HepG2 (cell line): ENCODE data around the gene TRPM5. TPM values are rescaled to one million over a fixed set of nuclear protein-coding genes. Genes with fewer than 3 reads are reported as not detected.

Source experiments
- ATAC-seq: fragments of 200-7000 bp; cut with Tn5 transposase; 3 replicates; pipeline ENCODE4 v1.9.1; 2020; ENCODE audit warnings: mild to moderate bottlenecking, moderate library complexity
- BruUV-seq: library from RNA; stranded (reverse); fragments of 400-500 nt; replicated peaks from 2 replicates; lab custom pipeline; 2021; lab: Mats Ljungman, UMichigan
- CTCF ChIA-PET: fragments of 300-600 bp; formaldehyde crosslinking; extraction: SDS; loops from one replicate; lab custom pipeline; 2021; ENCODE audit warnings: low total read pairs, inconsistent platforms, low intra/inter-chr PET ratio; lab: Yijun Ruan, JAX
- POLR2A ChIA-PET: fragments of 350-600 bp; sonication (Branson Sonifier 250); formaldehyde crosslinking; loops from one replicate; lab custom pipeline; 2020; ENCODE audit warnings: antibody characterized with exemption, inconsistent platforms; lab: Yijun Ruan, JAX
- DNase-seq: peaks from one replicate; pipeline ENCODE4 v3.0.0-alpha.2; 2015; ENCODE audit warnings: low spot score
- FAIRE-seq: peaks from 3 replicates; lab custom pipeline; 2011; peaks lifted over from hg19 to GRCh38; lab: Jason Lieb, UNC
- H2AFZ ChIP-seq: one replicate; pipeline ENCODE4 v1.6.1; 2011; ENCODE audit warnings: low read length, inconsistent platforms
- H3K27ac ChIP-seq: fragments of 300-600 bp; 3 replicates; pipeline ENCODE4 v1.8.0; 2011; ENCODE audit warnings: mixed run types, mild to moderate bottlenecking, mixed read lengths, low read length, inconsistent platforms; ENCODE audit not compliant: insufficient read depth; ENCODE audit errors: extremely low read length
- H3K27me3 ChIP-seq, 2 experiments: fragments of 200-600 bp in 1 of 2; 2 replicates in 1 of 2; 3 replicates in 1 of 2; pipeline versions ENCODE4 v1.6.0 to v1.8.0; 2011; ENCODE audit warnings: low read length in 2 of 2, mild to moderate bottlenecking in 2 of 2, moderate library complexity in 2 of 2, inconsistent platforms in 1 of 2; ENCODE audit not compliant: insufficient read depth in 2 of 2, control insufficient read depth in 1 of 2
- H3K36me3 ChIP-seq, 2 experiments: fragments of 200-600 bp in 1 of 2; replicated peaks in 1 of 2; 2 replicates in 1 of 2; 3 replicates in 1 of 2; pipeline versions ENCODE4 v1.5.1 to v1.8.0; 2011; ENCODE audit warnings: low read length in 2 of 2, inconsistent platforms in 1 of 2; ENCODE audit not compliant: insufficient read depth in 2 of 2, control insufficient read depth in 1 of 2
- H3K4me1 ChIP-seq: 2 replicates; pipeline ENCODE4 v1.5.1; 2012; ENCODE audit warnings: low read length, inconsistent platforms; ENCODE audit not compliant: insufficient read depth
- H3K4me2 ChIP-seq: 2 replicates; pipeline ENCODE4 v1.6.0; 2011; ENCODE audit warnings: low read depth, low read length, inconsistent platforms
- H3K4me3 ChIP-seq, 3 experiments: fragments of 200-600 bp in 1 of 3; sonication (generic), shearing (Covaris generic) in 1 of 3; replicated peaks in 1 of 3; 2 replicates each; pipeline ENCODE4 v1.5.1; 2011 to 2016; ENCODE audit warnings: low read length in 3 of 3, inconsistent platforms in 2 of 3, low read depth in 2 of 3, mild to moderate bottlenecking in 2 of 3, control low read depth in 1 of 3, mixed read lengths in 1 of 3; ENCODE audit not compliant: insufficient read depth in 1 of 3
- H3K79me2 ChIP-seq: one replicate; pipeline ENCODE4 v1.6.1; 2011; ENCODE audit warnings: low read length, inconsistent platforms; ENCODE audit not compliant: insufficient read depth
- H3K9ac ChIP-seq: 2 replicates; pipeline ENCODE4 v1.6.0; 2011; ENCODE audit warnings: mild to moderate bottlenecking, low read depth, low read length, inconsistent platforms; ENCODE audit not compliant: insufficient read depth
- H3K9me3 ChIP-seq: 2 replicates; pipeline ENCODE4 v1.5.1; 2012; ENCODE audit warnings: mild to moderate bottlenecking, low read length
- H4K20me1 ChIP-seq: 2 replicates; pipeline ENCODE4 v1.6.0; 2011; ENCODE audit warnings: inconsistent platforms, mild to moderate bottlenecking, low read length, moderate library complexity; ENCODE audit not compliant: insufficient read depth
- AKAP8 ChIP-seq: sonication (generic); formaldehyde crosslinking; IDR thresholded peaks from 2 replicates; pipeline ENCODE4 v1.5.1; 2020; ENCODE audit warnings: mild to moderate bottlenecking, missing genetic modification reagents
- HMG20B ChIP-seq: conservative IDR thresholded peaks from 2 replicates; pipeline ENCODE4 v1.6.1; 2016; ENCODE audit warnings: missing genetic modification reagents, missing compliant biosample characterization
- PATZ1 ChIP-seq: sonication (generic); formaldehyde crosslinking; IDR thresholded peaks from 2 replicates; pipeline ENCODE4 v1.4.0; 2020; ENCODE audit warnings: missing genetic modification reagents
- RAD21 ChIP-seq: fragments of 450-650 bp; formaldehyde crosslinking; IDR thresholded peaks from 2 replicates; pipeline ENCODE4 v1.5.0; 2020; ENCODE audit warnings: mild to moderate bottlenecking
- ZBTB43 ChIP-seq: sonication (generic); formaldehyde crosslinking; conservative IDR thresholded peaks from 2 replicates; pipeline ENCODE4 v1.4.0; 2020; ENCODE audit warnings: missing genetic modification reagents
- ZNF20 ChIP-seq: sonication (generic); formaldehyde crosslinking; IDR thresholded peaks from 2 replicates; pipeline ENCODE4 v1.4.0; 2020; ENCODE audit warnings: mild to moderate bottlenecking, moderate library complexity, missing genetic modification reagents
- ZNF232 ChIP-seq: sonication (generic); formaldehyde crosslinking; IDR thresholded peaks from 2 replicates; pipeline ENCODE4 v1.4.0; 2020; ENCODE audit warnings: missing genetic modification reagents, borderline replicate concordance
- ZNF367 ChIP-seq: sonication (generic); formaldehyde crosslinking; IDR thresholded peaks from 2 replicates; pipeline ENCODE4 v1.4.0; 2020; ENCODE audit warnings: missing genetic modification reagents, borderline replicate concordance
- ZNF451 ChIP-seq: sonication (generic); formaldehyde crosslinking; IDR thresholded peaks from 2 replicates; pipeline ENCODE4 v1.5.0; 2020; ENCODE audit warnings: mild to moderate bottlenecking, missing genetic modification reagents
- ZNF724P ChIP-seq: sonication (generic); formaldehyde crosslinking; IDR thresholded peaks from 2 replicates; pipeline ENCODE4 v1.8.0; 2022; ENCODE audit warnings: missing genetic modification reagents, borderline replicate concordance
- ZSCAN30 ChIP-seq: sonication (generic); formaldehyde crosslinking; IDR thresholded peaks from 2 replicates; pipeline ENCODE4 v1.5.0; 2020; ENCODE audit warnings: mild to moderate bottlenecking, missing genetic modification reagents
- WGBS: methylation state at CpG from one replicate; pipeline ENCODE4 v1.1.6; 2017; ENCODE audit warnings: low lambda C conversion rate; 5-methylcytosine and 5-hydroxymethylcytosine counted together
- in situ Hi-C: cut with HindIII; loops from 2 replicates; pipeline ENCODE4 v1.10.0; 2017; ENCODE audit warnings: low pct_unique_long_range_greater_than_20kb; ENCODE audit not compliant: extremely low pct_ligation_motif_present
- intact Hi-C: fragments of 100-400 bp; cut with micrococcal nuclease; formaldehyde crosslinking; loops from one replicate; pipeline ENCODE4 v1.10.0; 2022; ENCODE audit not compliant: unreplicated experiment
- polyA plus RNA-seq, 8 experiments: library from polyadenylated mRNA; depleted of rRNA in 3 of 8; stranded (reverse) in 7 of 8; unstranded in 1 of 8; fragments of >200 nt; fragmentation: Illumina TruSeq in 4 of 8; extraction: Trizol in 4 of 8; gene quantifications; 2 replicates each; pipeline versions ENCODE4 v1.2.1 to v1.2.3, GENCODE V29; 2011 to 2016; ENCODE audit warnings: low read depth in 4 of 8, missing spikeins in 1 of 8, mixed read lengths in 1 of 8; ENCODE audit not compliant: insufficient read depth in 1 of 8
- total RNA-seq, 5 experiments: library from RNA; depleted of rRNA; stranded (reverse); fragments of >200 nt; fragmentation: Illumina TruSeq; extraction: Trizol; gene quantifications; 2 replicates each; pipeline ENCODE4 v1.2.3, GENCODE V29; 2016; ENCODE audit warnings: low read depth in 1 of 5

Gene TRPM5
- total and polyA plus RNA-seq, 2 of the 13 experiments (the other 11 are each of a cell fraction or from before 2014, with no cell fraction given), result 0.12 TPM; not detected in 1

- CTCF ChIA-PET, result no interaction called here
- H3K36me3 ChIP-seq, result no peaks in the 10 kb centered on the region
- no peak for DNase-seq
Measured at GRCh38 chr11:2439820-2440219, 4.5 kb downstream of the TRPM5 start.

GRCh38 chr11:2437516-2437915 lies 6.8 kb downstream of the TRPM5 start:
- H3K79me2 ChIP-seq, result no peaks in the 10 kb centered on the region
- H3K27ac ChIP-seq, result no peak overlapping the region
- H3K9me3 ChIP-seq, result no peaks in the 10 kb centered on the region
- in situ Hi-C loops (no loop called here), intact Hi-C loops (no loop called here)
- FAIRE-seq, result no peak
- H2AFZ ChIP-seq, result no peak overlapping the region
- no peak overlapping the region for H3K4me3 ChIP-seq
- DNase-seq, result no peak
- peaks cover 10 to 59% of the 10 kb centered on the region in 2 experiments; a peak in 4 of 5 replicates for H3K27me3 ChIP-seq
- no peaks in the 10 kb centered on the region for H3K4me1 ChIP-seq
- 43% methylated on average over 2 of the region's 4 CpGs for WGBS
- no peak for ATAC-seq
- H3K4me2 ChIP-seq, result no peak overlapping the region
- H3K36me3 ChIP-seq, result no peaks in the 10 kb centered on the region
- ChIA-PET POLR2A (no interaction called here), CTCF (no interaction called here)
- H4K20me1 ChIP-seq, result no peaks in the 10 kb centered on the region; the same call in 1 of the 2 replicates
- BruUV-seq, result no TSS peak
- H3K9ac ChIP-seq, result no peak overlapping the region
- no peak for TF ChIP-seq ZNF451
- TF ChIP-seq ZNF232 (CRISPR knock-in tag), result no peak
- no peak for TF ChIP-seq HMG20B (CRISPR knock-in tag)
- TF ChIP-seq ZBTB43 (CRISPR knock-in tag), result no peak
- TF ChIP-seq ZNF724P (CRISPR knock-in tag), result no peak
- no peak for TF ChIP-seq AKAP8 (CRISPR knock-in tag)
- no peak for TF ChIP-seq ZNF20 (CRISPR knock-in tag)
- TF ChIP-seq ZNF367 (CRISPR knock-in tag), result no peak
- TF ChIP-seq ZSCAN30, result no peak
- no peak for TF ChIP-seq RAD21 (CRISPR knock-in tag)

More at GRCh38 chr11:2439820-2440219, 4.5 kb downstream of the TRPM5 start:
- POLR2A ChIA-PET, result no interaction called here
- no peaks in the 10 kb centered on the region; the same call in 1 of the 2 replicates for H4K20me1 ChIP-seq
- FAIRE-seq (no peak), ATAC-seq (no peak)
- WGBS, result 7% methylated on average over 3 of the region's 3 CpGs
- intact Hi-C loops, result no loop called here
- H3K4me2 ChIP-seq, result no peak overlapping the region
- H3K27ac ChIP-seq, result no peak overlapping the region
- no peak overlapping the region for H3K9ac ChIP-seq
- TF ChIP-seq PATZ1 (CRISPR knock-in tag), result no peak
- no peaks in the 10 kb centered on the region for H3K79me2 ChIP-seq
- H3K4me1 ChIP-seq, result no peaks in the 10 kb centered on the region
- in situ Hi-C loops, result no loop called here
- peaks cover 4 to 53% of the 10 kb centered on the region in 2 experiments; a peak in 4 of 5 replicates for H3K27me3 ChIP-seq
- no peak overlapping the region for H2AFZ ChIP-seq
- no peaks in the 10 kb centered on the region for H3K9me3 ChIP-seq
- no TSS peak for BruUV-seq
- no peak overlapping the region for H3K4me3 ChIP-seq
